Measurements from ENCODE around the gene XYLB.

- TF ChIP-seq CTCF (IDR thresholded peaks at IDR 0.05; ENCODE audit: poor library complexity, severe bottlenecking) (no peak), TAF1 (IDR thresholded peaks at IDR 0.05; ENCODE audit: low read depth) (no peak), EZH2 (IDR thresholded peaks at IDR 0.05; ENCODE audit: borderline replicate concordance, insufficient read depth, low read length, poor library complexity, severe bottlenecking) (no peak), EP300 (conservative IDR thresholded peaks at IDR 0.05; ENCODE audit: poor library complexity, severe bottlenecking) (no peak), REST (IDR thresholded peaks at IDR 0.05; ENCODE audit: borderline replicate concordance) (no peak)
These were observed 34.2 kb upstream of the XYLB start for GRCh38 chr3:38312356-38312755.
